ENCODE results near the gene CLASP1. TPM values are rescaled to one million over a fixed set of nuclear protein-coding genes. Genes with fewer than 3 reads are reported as not detected.
A peak's percentile ranks its signal among the peaks of the same experiment; 100 is the strongest.

Gene CLASP1
- total RNA-seq, 1 experiment from 2014 or later = 42.9 TPM

DNA sequence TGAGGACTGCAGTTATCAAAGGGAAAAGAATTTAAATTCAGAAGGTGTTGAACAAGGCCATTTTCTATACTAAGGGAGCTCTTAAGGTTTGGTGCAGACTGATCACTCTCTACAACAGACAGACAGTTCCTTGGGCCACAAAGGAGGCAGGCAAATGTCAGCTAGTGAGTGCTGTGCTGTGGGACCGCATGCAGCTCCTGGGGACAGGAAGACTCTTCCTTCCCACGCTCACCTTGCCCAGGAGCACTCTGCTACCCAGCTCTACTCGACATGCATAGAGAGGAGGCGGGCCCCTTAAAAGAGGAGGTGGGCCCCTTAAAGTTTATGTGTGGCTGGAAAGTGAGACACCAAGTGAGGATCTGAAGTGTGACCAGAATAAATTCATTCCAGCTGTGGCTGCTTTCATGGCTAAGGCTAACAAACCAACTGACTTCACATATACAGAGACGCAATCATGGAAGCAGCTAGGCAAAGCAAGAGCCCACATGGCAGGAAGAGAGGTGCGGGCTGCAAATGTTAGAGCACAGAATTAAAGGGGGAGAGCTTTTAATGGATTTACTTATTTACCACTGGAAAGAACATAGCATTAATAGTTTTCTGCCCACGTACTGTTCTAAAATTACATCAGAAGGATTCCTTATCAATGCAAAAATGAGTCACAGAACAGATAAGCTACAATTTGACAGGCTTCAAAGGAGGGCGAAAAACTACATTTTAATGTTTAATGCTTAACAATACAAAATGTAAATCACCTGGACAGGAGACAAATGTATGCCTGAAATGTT is 220.0 kb downstream of the CLASP1 start:
- no peak for DNase-seq (ENCODE audit: low read depth)

- peak; percentile 28 for DNase-seq (ENCODE audit: low read depth)
Measured at GRCh38 chr2:121427187-121427689, 222.0 kb downstream of the CLASP1 start.

DNA sequence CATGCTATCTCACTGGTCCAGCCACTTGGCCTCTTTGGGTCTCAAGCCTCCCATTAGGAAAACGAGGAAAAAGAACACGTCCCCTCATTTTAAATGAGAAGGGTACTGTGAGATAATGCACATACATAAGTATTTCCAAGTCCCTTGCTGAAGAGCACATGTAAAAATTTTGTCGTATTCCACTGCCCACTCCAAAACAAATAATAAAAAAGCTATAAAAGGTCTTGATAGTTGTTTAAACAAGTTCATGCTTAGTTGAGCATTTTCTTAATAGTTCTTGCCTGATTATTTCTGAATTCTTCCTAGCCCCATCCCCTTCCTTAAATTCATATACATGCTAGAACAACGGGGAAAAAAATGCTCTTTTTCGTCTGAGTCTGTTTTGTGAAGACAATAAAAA is 228.8 kb downstream of the CLASP1 start:
- no peak for DNase-seq (ENCODE audit: low read depth)

GRCh38 chr2:121419081-121419699 is 230.1 kb downstream of the CLASP1 start:
- DNase-seq (ENCODE audit: low read depth) = no peak

- no peak for DNase-seq (ENCODE audit: low read depth)
Measured at GRCh38 chr2:121418494-121419058, 230.7 kb downstream of the CLASP1 start.

DNA sequence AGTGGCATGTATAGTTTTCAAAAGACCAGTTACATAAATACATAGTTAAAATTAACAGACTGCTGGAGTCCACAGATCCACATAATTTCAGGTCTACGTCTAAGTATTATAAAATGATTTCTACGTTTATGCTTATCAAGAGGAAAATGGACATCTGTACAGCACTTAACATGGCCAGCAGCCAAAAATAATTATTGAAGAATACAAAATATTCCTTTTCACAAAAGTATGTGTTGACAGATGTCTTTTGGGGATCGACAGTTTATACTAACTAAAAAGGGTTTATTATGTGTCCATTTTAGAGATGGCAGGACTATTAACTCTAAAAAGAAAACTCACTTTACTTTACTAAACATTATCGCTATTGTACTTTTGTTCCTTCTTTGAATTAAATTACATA is 231.4 kb downstream of the CLASP1 start:
- DNase-seq (ENCODE audit: low read depth) = no peak

- no peak for DNase-seq (ENCODE audit: low read depth)
Measured at GRCh38 chr2:121415727-121416126, 233.5 kb downstream of the CLASP1 start.

GRCh38 chr2:121412349-121412748 is 236.9 kb downstream of the CLASP1 start:
- DNase-seq (ENCODE audit: low read depth) = no peak

- DNase-seq (ENCODE audit: low read depth) = no peak
Measured at GRCh38 chr2:121409966-121410365, 239.3 kb downstream of the CLASP1 start.

- no peak for DNase-seq (ENCODE audit: low read depth)
Measured at GRCh38 chr2:121409388-121409787, 239.9 kb downstream of the CLASP1 start.

GRCh38 chr2:121408641-121409040 is 240.6 kb downstream of the CLASP1 start:
- DNase-seq (ENCODE audit: low read depth) = peak; percentile 73

GRCh38 chr2:121405233-121405632 is 244.0 kb downstream of the CLASP1 start:
- no peak for DNase-seq (ENCODE audit: low read depth)

DNA sequence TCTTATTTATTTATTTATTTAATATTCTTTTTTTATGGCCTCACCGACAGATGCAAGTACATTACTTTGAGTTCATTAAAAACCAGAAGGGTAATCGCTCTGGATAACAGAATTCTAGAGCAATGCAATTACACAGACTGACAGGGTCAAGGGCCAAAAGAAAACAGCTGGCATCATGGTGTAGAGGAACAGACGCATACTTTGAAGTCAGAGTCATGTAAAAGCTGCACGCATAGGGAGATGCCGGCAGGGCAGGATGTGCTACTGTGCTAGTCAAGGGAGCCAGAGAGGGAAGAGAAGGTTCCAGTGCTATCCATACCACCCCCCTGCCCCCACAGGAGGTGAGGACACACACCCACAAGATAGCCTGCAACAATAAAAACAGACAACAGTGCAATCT is 249.1 kb downstream of the CLASP1 start:
- peak; percentile 98 for DNase-seq (ENCODE audit: low read depth)

DNA sequence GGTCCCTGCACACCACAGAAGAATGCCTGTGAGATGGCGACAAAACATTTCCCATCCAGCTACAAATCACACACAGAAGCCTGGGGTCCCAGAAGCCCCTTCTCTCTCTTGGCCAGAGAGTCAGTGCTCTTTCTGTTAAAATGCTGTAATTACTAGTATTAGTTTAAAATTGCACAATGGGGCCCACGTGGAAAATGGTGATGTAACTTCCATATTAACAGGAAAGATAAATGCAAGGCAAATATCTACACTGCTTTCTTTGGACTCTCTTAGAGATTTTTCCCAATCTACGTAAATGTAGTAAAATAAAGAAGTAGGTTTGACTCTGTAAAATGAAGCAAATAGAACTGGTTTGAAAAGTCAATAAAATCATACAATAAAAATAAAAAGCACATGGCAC is 250.4 kb downstream of the CLASP1 start:
- DNase-seq (ENCODE audit: low read depth) = no peak

- no peak for DNase-seq (ENCODE audit: low read depth)
Measured at GRCh38 chr2:121390082-121390692, 259.1 kb downstream of the CLASP1 start.

- DNase-seq (ENCODE audit: low read depth) = no peak
Measured at GRCh38 chr2:121388371-121388770, 260.9 kb downstream of the CLASP1 start.

DNA sequence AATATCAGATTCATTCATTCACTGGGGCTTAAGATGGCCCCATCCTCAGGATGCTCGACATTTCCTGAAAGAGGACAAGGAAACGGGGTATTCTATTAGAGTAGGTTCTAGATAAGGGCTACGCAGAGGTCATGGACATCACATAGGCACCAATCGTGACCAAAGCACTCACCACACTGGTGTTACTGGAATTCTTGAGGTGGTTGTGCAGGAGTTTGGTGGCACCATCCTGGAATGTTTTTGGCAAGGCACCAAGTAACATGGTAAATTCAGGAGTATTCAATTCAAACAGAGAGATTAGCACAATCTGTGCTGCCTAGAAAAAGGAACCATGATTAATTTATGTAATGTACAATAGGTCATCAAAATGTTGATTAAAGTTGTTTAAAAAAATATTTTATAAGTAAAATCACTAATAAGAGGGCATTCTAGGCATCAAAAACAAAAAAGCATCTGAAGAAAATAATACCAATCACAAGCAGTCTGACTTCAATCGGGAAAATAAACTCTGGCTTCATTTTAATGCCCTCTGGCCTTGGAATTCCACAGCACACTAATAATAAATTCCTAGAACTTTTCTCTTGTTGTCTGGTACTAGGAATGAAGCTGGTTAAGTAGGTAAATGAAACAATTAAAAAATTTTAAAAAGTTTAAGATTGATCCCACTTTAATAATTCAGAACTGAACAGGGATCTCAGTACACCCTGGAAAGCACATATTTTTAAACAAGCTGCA is 261.5 kb downstream of the CLASP1 start:
- DNase-seq (ENCODE audit: low read depth) = no peak

DNA sequence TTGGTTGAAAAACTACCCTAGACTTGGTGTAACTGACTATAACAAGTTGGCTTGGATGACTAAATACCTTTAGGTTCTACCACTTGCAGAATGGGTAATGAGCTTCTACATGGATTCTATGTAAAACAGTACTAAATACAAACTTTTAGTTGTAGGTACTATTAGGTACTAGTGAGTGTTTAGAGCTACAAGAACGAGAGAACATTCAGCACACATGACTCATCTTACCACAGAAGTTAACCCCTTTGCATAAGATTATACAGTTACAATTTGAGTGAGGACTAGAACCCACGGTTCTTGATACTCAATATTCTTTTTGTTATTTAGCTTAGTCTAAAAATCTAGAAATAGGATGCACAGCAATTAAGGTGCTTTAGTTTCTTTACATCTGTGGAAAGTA is 262.6 kb downstream of the CLASP1 start:
- peak; percentile 78 for DNase-seq (ENCODE audit: low read depth)

DNA sequence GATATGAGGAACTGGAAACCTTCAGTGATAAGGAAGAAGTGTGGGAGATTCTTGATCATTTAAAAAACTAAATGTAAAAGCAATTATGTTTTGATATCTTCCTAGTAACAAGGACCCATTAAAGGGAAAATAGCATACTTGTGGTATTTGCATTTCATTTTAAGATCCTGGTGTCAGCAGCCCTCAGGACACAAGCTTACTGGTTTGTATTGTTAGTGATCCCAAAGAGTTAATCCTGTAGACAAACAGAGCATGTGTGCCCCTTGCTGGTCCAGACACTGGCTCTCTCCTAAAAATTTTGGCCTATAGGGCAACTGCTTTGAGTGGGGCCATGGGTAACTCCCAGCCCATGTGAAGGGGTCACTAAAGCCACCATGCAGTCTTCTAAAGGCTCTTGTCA is 263.2 kb downstream of the CLASP1 start:
- no peak for DNase-seq (ENCODE audit: low read depth)

DNA sequence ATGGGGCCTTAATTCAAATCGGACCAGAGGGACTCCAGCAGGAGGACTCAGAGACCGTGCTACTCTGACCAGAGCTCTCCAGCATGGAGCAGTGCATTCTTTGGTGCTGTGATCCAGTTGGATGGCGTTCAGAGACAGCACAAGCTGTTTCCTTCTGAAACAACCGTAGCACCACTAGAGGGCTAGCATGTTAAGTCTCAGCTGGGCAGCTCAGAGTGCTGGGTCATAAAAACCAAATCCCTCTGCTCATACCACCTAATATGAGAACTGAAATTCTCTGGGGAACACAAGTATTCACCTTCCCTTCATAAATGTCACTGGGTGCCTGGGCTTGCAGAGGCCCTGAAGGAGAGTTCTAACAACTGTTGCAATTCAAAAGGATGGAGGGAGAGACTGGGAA is 266.5 kb downstream of the CLASP1 start:
- DNase-seq (ENCODE audit: low read depth) = no peak

GRCh38 chr2:121377646-121378045 is 271.6 kb downstream of the CLASP1 start:
- DNase-seq (ENCODE audit: low read depth) = peak; percentile 51

Measured in LHCN-M2 (cell line).